Measurements from ENCODE around the gene ERC2.

The ERC2 gene

DNA sequence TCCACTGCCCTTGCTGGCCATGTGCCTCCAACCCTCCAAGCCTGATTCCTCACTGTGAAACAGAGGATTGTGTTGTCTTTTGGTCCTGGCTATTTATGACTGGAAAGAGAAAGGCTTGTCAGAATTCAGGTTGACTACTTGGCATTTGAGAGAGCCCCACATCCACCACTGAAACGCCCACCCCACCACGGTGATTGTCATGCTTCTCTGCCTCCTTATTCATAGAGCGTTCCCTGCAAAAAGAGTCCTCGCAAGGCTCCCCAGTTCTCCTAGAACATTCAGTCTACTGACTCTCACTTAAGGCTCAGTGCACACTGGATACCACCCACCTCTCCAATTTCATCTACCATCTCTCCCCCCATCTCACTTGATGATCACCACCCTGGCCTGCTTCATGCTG, 818.3 kb downstream of the ERC2 start:
- DNase-seq = no peak

- no peak for DNase-seq
These were observed 818.7 kb downstream of the ERC2 start for GRCh38 chr3:55649554-55649953.

DNA sequence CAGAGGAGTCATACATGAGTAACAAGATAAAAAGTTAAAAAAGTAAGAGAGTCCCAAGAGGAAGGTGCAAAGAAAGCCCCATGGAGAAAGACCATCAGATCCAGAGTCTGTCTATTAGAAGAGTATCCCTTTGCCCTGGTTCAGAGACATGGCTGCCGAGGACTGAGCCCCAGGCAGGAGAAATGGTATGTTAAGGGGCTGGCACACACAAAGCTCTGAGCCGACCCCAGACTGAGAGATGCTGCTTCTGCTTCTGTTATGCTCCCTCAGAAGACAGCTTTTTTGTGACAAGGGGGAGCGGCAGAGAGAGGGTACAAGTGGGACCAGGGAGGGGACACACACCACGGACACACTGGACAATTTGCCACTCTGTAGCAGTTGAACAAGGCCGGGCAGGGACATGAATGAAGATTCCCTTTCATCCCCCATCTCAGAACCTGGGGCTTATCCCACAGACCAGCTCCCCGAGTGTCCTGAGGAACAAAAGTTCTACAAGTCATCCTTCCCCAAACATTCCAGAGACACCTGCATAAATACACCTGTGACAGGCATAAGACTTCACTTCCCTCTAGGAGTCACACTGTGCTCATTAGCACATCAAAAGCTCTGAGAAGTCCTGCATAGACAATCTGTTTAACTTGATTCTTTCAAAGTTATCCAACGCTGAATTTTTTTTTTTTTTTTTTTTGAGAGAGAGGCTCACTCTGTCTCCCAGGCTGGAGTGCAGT, 819.5 kb downstream of the ERC2 start:
- no peak for DNase-seq

- no peak for DNase-seq
These were observed 820.6 kb downstream of the ERC2 start for GRCh38 chr3:55647670-55648069.

DNA sequence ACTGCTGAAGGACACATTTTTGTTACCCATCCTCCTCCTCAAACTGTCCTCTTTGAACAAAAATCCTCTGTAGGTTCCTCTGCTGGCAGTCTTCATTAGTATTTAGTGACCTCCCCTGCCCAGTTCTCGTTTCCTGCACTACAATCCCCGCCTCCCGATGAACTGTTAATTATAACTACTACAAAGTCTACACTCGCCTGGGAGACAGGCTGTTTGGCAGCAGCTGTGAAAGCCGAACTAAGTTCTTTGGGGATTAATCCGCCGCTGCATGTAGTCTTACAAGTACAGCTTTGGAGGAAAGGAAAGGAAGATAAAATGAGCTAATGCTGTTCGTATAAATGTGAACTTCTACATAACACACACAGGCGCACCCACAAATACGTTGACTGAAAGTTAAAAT, 821.2 kb downstream of the ERC2 start:
- no peak for DNase-seq

GRCh38 chr3:55646121-55646520, 822.1 kb downstream of the ERC2 start:
- no peak for DNase-seq

DNA sequence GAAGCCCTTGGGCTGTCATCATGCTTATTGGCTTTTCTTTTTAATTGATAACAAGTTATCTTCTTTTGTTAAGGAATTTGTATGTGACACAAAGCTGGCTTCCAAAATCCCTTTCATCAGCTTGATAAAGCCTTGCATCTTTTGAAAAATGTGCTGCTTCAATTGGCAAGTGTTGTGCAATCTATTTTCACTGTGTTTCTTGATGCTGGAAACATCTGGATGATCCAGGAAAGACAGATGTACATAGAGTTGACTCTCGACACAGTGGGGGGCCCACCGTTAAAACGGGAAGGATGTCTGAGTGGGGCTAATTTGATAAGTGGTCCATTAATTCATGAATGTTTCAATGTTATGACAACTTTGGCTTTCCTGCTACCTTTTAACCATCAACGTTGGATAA, 822.8 kb downstream of the ERC2 start:
- DNase-seq = no peak

GRCh38 chr3:55643283-55643682, 825.0 kb downstream of the ERC2 start:
- no peak for DNase-seq

DNA sequence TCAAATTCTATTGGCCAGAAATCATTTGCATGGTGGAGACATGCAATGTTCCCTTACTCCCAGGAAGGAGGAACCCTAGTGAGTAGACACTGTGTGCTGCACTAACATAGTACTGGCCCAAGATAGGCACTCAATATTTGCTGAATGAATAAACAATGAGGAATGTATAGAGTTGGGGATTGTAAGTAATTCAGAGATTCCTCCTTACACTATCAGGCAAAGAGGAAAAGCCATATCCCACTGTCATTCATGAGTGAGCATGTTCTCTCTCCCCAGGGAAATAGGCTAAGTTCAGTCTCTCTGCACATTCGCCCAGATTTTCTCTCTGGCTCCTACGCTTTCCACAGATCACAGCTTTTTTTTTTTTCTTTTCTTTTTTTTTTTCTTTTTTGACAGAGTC, 826.3 kb downstream of the ERC2 start:
- DNase-seq = no peak

DNA sequence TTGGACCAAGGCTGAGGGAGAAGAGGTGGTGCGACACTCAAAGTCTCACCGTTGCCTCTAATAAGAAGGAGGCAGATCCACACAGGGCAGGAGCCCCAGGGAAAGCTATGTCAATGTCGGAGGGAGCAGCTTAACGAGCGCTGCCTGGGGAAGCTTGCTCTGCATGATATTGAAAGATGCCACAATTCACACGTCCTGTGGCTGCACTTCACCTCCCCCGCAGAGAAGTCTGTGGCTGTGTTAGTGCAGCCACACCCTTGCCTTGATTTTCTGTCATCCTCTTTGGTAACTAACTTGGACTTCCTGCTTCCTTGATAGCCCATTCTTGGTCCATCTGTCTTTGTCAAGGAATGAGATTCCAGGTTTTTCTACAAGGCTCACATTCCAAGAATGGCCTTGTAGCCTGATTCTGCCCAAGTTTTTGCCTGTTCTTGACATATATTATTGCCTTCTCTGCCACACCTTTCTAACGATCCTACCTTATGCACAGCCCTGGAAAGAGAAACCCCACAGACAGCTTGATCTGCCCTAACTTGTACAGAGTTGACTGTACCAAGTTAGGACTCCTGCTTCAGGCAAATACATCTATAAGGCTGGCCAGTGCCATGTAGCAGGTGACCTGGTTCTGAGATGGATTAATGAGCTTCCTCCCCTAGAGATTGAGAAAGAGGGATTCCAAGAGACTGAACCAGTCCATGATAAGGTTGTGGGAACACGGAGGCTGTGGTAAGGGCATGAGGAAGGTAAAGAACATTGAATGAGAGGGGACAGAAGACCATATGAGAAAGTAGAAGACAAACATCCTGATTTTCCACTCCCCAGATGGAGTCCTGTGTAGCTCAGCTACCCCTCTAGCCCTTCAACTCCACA, 828.1 kb downstream of the ERC2 start:
- DNase-seq = no peak

DNA sequence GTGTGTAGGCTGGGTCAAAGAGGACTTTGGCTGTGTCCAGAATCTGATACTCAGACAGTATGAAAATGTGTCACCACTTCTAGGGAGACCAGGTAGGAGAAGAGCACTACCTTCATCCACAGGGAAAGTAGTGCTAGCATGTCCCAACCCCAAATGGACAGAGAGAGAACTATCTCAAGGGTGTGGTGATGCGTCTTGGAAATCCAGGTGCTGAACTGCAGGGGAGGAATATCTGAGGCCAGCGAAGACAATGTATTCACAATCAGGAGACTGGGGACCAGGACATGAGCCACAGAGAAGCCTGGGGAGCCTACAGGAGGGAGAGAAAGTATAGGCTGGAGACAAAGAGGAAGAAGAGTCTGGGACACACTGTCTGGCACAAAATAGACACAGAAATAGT, 829.1 kb downstream of the ERC2 start:
- no peak for DNase-seq

- DNase-seq = no peak
These were observed 830.2 kb downstream of the ERC2 start for GRCh38 chr3:55637906-55638638.

DNA sequence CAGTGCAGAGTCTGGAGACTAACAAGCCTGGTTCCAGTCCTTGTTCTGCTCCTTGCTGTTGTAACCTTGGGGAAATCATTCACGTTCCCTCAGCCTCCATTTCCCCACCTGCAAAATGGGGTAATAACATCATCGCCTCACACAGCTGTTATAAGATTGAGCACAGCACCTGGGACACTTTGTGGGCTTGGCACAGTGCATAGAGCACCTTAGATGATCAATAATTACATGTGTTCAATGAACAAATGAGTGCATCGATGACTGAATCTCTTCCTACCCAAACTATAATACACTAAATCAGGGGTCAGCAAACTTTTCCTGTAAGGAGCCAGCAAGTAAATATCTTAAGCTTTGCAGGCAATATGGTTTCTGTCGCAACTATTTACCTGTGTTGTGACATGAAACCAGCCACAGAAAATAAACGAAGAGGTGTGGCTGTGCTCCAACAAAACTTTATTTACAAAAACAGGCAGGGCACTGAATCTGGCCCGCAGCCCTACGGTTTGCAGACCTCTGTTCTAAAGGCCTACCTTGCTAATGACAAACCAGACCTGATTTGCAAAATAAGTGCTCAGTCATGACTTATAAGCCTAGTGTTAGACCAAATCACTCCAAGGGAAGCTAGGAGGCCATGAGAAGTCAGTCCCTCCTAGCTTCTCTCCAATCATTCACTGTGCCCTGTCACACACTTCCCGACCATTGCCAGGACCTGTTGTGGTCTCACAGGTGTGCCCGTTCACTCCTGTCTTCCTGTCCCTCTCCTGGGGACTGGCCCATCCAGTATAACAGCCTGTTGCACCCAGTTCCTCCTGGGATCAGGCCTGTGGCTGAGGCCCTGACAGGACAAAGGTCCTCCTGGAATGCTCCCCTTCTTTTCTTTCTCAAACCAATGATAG, 831.7 kb downstream of the ERC2 start:
- no peak for DNase-seq

- DNase-seq = no peak
These were observed 833.9 kb downstream of the ERC2 start for GRCh38 chr3:55634345-55634744.

DNA sequence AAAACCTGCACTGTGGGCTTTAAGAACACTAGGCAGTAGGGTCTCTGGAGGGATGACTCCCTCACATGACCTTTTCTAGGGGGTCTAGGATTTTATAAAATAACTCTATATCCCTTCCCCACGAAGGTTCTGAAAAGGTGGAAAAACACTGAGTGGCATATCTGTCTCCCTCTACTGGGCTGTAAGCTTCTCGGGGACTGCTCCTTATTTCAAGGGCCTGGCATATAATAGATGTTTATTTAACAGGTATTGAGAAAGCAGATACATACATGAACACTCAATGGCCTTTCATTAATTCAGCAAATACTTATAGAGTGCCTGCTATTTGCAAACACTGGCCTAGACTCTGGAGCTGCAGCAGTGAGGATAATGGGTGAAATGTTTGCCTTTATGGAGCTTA, 834.9 kb downstream of the ERC2 start:
- DNase-seq = no peak

DNA sequence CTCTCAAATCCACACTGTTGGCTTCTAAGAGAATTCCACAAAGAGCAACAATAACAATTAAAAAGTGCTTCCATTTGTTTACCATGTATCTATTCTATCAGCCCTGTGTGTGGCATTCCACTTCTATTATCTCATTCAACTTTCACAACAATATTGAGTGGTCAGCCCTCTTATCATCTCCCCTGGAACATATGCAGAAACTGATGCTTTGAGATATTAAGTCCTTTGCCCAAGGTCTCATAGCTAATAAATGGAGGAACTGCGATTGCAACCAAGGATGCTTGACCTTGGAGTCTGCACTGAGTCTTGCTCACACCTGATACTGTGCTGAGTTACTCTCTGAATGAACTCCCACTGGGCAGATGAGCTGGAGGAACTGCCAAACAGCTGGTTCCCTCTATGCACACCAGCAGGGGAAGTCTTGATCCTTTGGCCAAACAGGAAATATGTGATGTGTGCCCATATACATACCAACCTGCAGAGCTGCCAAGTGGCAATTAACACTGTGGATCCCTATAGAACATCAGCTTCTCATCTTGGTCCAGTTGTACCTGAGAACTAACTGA, 836.4 kb downstream of the ERC2 start:
- no peak for DNase-seq

- DNase-seq = no peak
These were observed 837.4 kb downstream of the ERC2 start for GRCh38 chr3:55630921-55631299.

GRCh38 chr3:55630280-55630920, 837.9 kb downstream of the ERC2 start:
- no peak for DNase-seq

GRCh38 chr3:55629432-55629831, 838.8 kb downstream of the ERC2 start:
- DNase-seq = no peak

DNA sequence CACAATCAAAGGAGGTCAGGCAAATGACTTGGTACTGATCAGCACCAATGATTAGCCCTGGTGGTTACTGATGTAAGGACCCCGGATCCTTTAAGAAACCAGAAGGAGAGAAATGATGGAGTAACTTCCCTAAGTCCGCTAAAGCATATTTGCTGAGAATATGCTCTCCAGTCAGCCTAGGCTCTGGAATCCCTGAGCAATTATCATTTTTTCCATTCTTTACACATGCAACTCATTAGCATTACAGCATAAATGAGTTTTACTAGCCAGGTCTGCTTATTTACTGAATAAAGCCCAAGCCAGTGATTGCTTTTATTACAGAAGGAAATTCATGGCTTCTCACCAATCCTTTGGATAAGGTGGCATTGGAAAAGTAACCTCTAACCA, 842.0 kb downstream of the ERC2 start:
- no peak for DNase-seq

GRCh38 chr3:55624238-55624637, 844.0 kb downstream of the ERC2 start:
- DNase-seq = no peak

- no peak for DNase-seq
These were observed 844.5 kb downstream of the ERC2 start for GRCh38 chr3:55623786-55624185.
